Activated naive CD4-positive, alpha-beta T cell treated with anti-CD3 and anti-CD28 coated beads, Interleukin-2, amount 50 U/mL, for 24 hours (primary cell): Measurements from ENCODE around the gene GJB2.

Experiments
- H3K27ac Mint-ChIP-seq: one replicate; pipeline ENCODE4 v1.8.0; 2021; ENCODE audit warnings: mild to moderate bottlenecking, mixed read lengths
- H3K27me3 Mint-ChIP-seq: one replicate; pipeline ENCODE4 v1.8.0; 2021; ENCODE audit warnings: mixed read lengths
- H3K36me3 Mint-ChIP-seq: one replicate; pipeline ENCODE4 v1.8.0; 2021; ENCODE audit warnings: mixed read lengths
- H3K4me1 Mint-ChIP-seq: one replicate; pipeline ENCODE4 v1.8.0; 2021; ENCODE audit warnings: mixed read lengths
- H3K4me3 Mint-ChIP-seq: one replicate; pipeline ENCODE4 v1.8.0; 2021; ENCODE audit warnings: mild to moderate bottlenecking, mixed read lengths
- H3K9me3 Mint-ChIP-seq: one replicate; pipeline ENCODE4 v1.8.0; 2021; ENCODE audit warnings: mixed read lengths

The GJB2 gene

GRCh38 chr13:20142023-20142926 is 50.5 kb downstream of the GJB2 start:
- Mint-ChIP-seq H3K9me3 (no peaks in the 10 kb centered on the region), H3K27ac (no peak overlapping the region), H3K36me3 (no peaks in the 10 kb centered on the region), H3K4me3 (no peak overlapping the region), H3K4me1 (peaks cover 8% of the 10 kb centered on the region), H3K27me3 (peaks cover 48% of the 10 kb centered on the region)

GRCh38 chr13:20141238-20142022 is 51.3 kb downstream of the GJB2 start:
- Mint-ChIP-seq H3K4me1 (peaks cover 10% of the 10 kb centered on the region), H3K27ac (no peak overlapping the region), H3K36me3 (no peaks in the 10 kb centered on the region), H3K4me3 (no peak overlapping the region), H3K9me3 (no peaks in the 10 kb centered on the region), H3K27me3 (peaks cover 48% of the 10 kb centered on the region)

GRCh38 chr13:20140487-20140886 is 52.3 kb downstream of the GJB2 start:
- Mint-ChIP-seq H3K36me3 (no peaks in the 10 kb centered on the region), H3K27ac (no peak overlapping the region), H3K27me3 (peaks cover 46% of the 10 kb centered on the region), H3K9me3 (no peaks in the 10 kb centered on the region), H3K4me1 (peaks cover 12% of the 10 kb centered on the region), H3K4me3 (no peak overlapping the region)

- Mint-ChIP-seq H3K9me3 (no peaks in the 10 kb centered on the region), H3K27ac (no peak overlapping the region), H3K4me3 (no peak overlapping the region), H3K27me3 (peaks cover 37% of the 10 kb centered on the region), H3K36me3 (no peaks in the 10 kb centered on the region), H3K4me1 (peaks cover 8% of the 10 kb centered on the region)
These were observed 54.9 kb downstream of the GJB2 start for GRCh38 chr13:20137875-20138274.
